Measurements from ENCODE around the gene SFTPD.

The SFTPD gene

GRCh38 chr10:79944428-79945395, 4.2 kb downstream of the SFTPD start:
- no peak for TF ChIP-seq CTCF (IDR thresholded peaks at IDR 0.05; ENCODE audit: poor library complexity, severe bottlenecking)

GRCh38 chr10:79943871-79944270, 5.0 kb downstream of the SFTPD start:
- H3K4me1 ChIP-seq (ENCODE audit: insufficient read depth, poor library complexity, severe bottlenecking), result no peaks in the 10 kb centered on the region
- TF ChIP-seq CTCF (IDR thresholded peaks at IDR 0.05; ENCODE audit: poor library complexity, severe bottlenecking), result no peak
- no peaks in the 10 kb centered on the region for H3K27me3 ChIP-seq (ENCODE audit: insufficient read depth, poor library complexity, severe bottlenecking)
- no peak overlapping the region for H3K4me3 ChIP-seq (ENCODE audit: severe bottlenecking)
- DNase-seq (ENCODE audit: low spot score) (no peak), ATAC-seq (ENCODE audit: low read depth) (no peak)
- H3K36me3 ChIP-seq (ENCODE audit: low read depth), result no peaks in the 10 kb centered on the region
- no peaks in the 10 kb centered on the region for H3K9me3 ChIP-seq (ENCODE audit: severe bottlenecking)
- H3K27ac ChIP-seq (ENCODE audit: poor library complexity, severe bottlenecking), result no peak overlapping the region

More at GRCh38 chr10:79944428-79945395, 4.2 kb downstream of the SFTPD start:
- no peak overlapping the region for H3K4me3 ChIP-seq (ENCODE audit: severe bottlenecking)
- no peak for ATAC-seq (ENCODE audit: low read depth)
- H3K27ac ChIP-seq (ENCODE audit: poor library complexity, severe bottlenecking), result no peak overlapping the region
- no peak for DNase-seq (ENCODE audit: low spot score)
- no peaks in the 10 kb centered on the region for H3K36me3 ChIP-seq (ENCODE audit: low read depth)
- no peaks in the 10 kb centered on the region for H3K4me1 ChIP-seq (ENCODE audit: insufficient read depth, poor library complexity, severe bottlenecking)
- H3K27me3 ChIP-seq (ENCODE audit: insufficient read depth, poor library complexity, severe bottlenecking), result no peaks in the 10 kb centered on the region
- no peaks in the 10 kb centered on the region for H3K9me3 ChIP-seq (ENCODE audit: severe bottlenecking)

GRCh38 chr10:79942261-79943185, 6.4 kb downstream of the SFTPD start:
- H3K27me3 ChIP-seq (ENCODE audit: insufficient read depth, poor library complexity, severe bottlenecking), result no peaks in the 10 kb centered on the region
- DNase-seq (ENCODE audit: low spot score) (no peak), ATAC-seq (ENCODE audit: low read depth) (no peak)
- no peak overlapping the region for H3K4me3 ChIP-seq (ENCODE audit: severe bottlenecking)
- no peaks in the 10 kb centered on the region for H3K9me3 ChIP-seq (ENCODE audit: severe bottlenecking)
- no peak overlapping the region for H3K27ac ChIP-seq (ENCODE audit: poor library complexity, severe bottlenecking)
- TF ChIP-seq CTCF (IDR thresholded peaks at IDR 0.05; ENCODE audit: poor library complexity, severe bottlenecking), result no peak
- no peaks in the 10 kb centered on the region for H3K36me3 ChIP-seq (ENCODE audit: low read depth)
- no peaks in the 10 kb centered on the region for H3K4me1 ChIP-seq (ENCODE audit: insufficient read depth, poor library complexity, severe bottlenecking)

GRCh38 chr10:79941585-79942210, 7.2 kb downstream of the SFTPD start:
- no peak overlapping the region for H3K27ac ChIP-seq (ENCODE audit: poor library complexity, severe bottlenecking)
- TF ChIP-seq CTCF (IDR thresholded peaks at IDR 0.05; ENCODE audit: poor library complexity, severe bottlenecking), result no peak
- H3K4me3 ChIP-seq (ENCODE audit: severe bottlenecking), result no peak overlapping the region
- no peaks in the 10 kb centered on the region for H3K4me1 ChIP-seq (ENCODE audit: insufficient read depth, poor library complexity, severe bottlenecking)
- no peaks in the 10 kb centered on the region for H3K36me3 ChIP-seq (ENCODE audit: low read depth)
- ATAC-seq (ENCODE audit: low read depth), result no peak
- no peaks in the 10 kb centered on the region for H3K27me3 ChIP-seq (ENCODE audit: insufficient read depth, poor library complexity, severe bottlenecking)
- H3K9me3 ChIP-seq (ENCODE audit: severe bottlenecking), result no peaks in the 10 kb centered on the region
- no peak for DNase-seq (ENCODE audit: low spot score)
